WERI-Rb-1 (cell line): Measurements from ENCODE around the gene TRIM63.

Experiments used
- DNase-seq: peaks from one replicate; pipeline ENCODE4 v3.0.0-alpha.2; 2020
- H3K27ac ChIP-seq: fragments of 250-450 bp; sonication (Bioruptor Pico); 2 replicates; pipeline ENCODE4 v1.5.1; 2020; ENCODE audit warnings: mild to moderate bottlenecking, moderate library complexity
- H3K27me3 ChIP-seq: fragments of 250-450 bp; sonication (Bioruptor Pico); 2 replicates; pipeline ENCODE4 v1.5.1; 2021; ENCODE audit warnings: mild to moderate bottlenecking, low read depth, moderate library complexity; ENCODE audit not compliant: insufficient read depth, severe bottlenecking
- H3K36me3 ChIP-seq: fragments of 250-450 bp; sonication (Bioruptor Pico); 2 replicates; pipeline ENCODE4 v1.5.1; 2020; ENCODE audit warnings: mild to moderate bottlenecking, moderate library complexity
- H3K4me3 ChIP-seq: 2 replicates; pipeline ENCODE4 v1.5.1; 2011; ENCODE audit warnings: low read depth, mild to moderate bottlenecking, control low read depth, low read length
- H3K9me3 ChIP-seq: fragments of 250-450 bp; sonication (Bioruptor Pico); 2 replicates; pipeline ENCODE4 v1.5.1; 2021; ENCODE audit warnings: mild to moderate bottlenecking, moderate library complexity; ENCODE audit not compliant: severe bottlenecking
- TF ChIP-seq, protein P1 (sequence below): IDR thresholded peaks from 2 replicates; pipeline ENCODE4 v1.5.1; 2011; ENCODE audit warnings: low read depth, mild to moderate bottlenecking, control low read depth, inconsistent platforms, low read length

TRIM63 gene

GRCh38 chr1:26066857-26067256 is 573 bp downstream of the TRIM63 start:
- Histone ChIP-seq H3K36me3 (no peaks in the 10 kb centered on the region), H3K9me3 (no peaks in the 10 kb centered on the region), H3K27me3 (no peaks in the 10 kb centered on the region), H3K27ac (no peak overlapping the region), H3K4me3 (no peak overlapping the region)
- DNase-seq, result no peak
- TF ChIP-seq, protein P1, sequence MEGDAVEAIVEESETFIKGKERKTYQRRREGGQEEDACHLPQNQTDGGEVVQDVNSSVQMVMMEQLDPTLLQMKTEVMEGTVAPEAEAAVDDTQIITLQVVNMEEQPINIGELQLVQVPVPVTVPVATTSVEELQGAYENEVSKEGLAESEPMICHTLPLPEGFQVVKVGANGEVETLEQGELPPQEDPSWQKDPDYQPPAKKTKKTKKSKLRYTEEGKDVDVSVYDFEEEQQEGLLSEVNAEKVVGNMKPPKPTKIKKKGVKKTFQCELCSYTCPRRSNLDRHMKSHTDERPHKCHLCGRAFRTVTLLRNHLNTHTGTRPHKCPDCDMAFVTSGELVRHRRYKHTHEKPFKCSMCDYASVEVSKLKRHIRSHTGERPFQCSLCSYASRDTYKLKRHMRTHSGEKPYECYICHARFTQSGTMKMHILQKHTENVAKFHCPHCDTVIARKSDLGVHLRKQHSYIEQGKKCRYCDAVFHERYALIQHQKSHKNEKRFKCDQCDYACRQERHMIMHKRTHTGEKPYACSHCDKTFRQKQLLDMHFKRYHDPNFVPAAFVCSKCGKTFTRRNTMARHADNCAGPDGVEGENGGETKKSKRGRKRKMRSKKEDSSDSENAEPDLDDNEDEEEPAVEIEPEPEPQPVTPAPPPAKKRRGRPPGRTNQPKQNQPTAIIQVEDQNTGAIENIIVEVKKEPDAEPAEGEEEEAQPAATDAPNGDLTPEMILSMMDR, result no peak

DNA sequence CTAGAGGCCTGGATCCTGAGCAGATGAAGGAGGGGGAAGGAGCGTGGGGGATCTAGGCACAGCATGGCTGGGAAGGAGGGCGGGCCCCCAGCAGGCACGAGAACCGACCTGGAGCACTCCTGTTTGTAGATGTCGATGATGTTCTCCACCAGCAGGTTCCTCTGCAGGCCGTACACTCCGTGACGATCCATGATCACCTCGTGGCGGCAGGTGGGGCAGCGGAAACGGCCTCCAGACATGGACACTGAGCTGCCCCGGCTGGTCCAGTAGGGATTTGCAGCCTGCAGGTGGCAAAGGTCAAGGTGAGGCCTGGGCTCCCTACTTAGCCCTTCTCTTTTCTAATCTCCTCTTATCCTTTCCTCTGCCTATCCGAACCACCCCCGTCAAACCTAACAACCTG is 1.3 kb downstream of the TRIM63 start:
- Histone ChIP-seq H3K4me3 (no peak overlapping the region), H3K27ac (no peak overlapping the region), H3K27me3 (no peaks in the 10 kb centered on the region), H3K9me3 (no peaks in the 10 kb centered on the region), H3K36me3 (no peaks in the 10 kb centered on the region)
- TF ChIP-seq, protein P1, result no peak
- peak; percentile 22 for DNase-seq

GRCh38 chr1:26064553-26064952 is 2.9 kb downstream of the TRIM63 start:
- Histone ChIP-seq H3K4me3 (no peak overlapping the region), H3K27me3 (no peaks in the 10 kb centered on the region), H3K9me3 (no peaks in the 10 kb centered on the region), H3K27ac (no peak overlapping the region), H3K36me3 (no peaks in the 10 kb centered on the region)
- no peak for DNase-seq
- TF ChIP-seq, protein P1, result no peak

- Histone ChIP-seq H3K9me3 (no peaks in the 10 kb centered on the region), H3K36me3 (no peaks in the 10 kb centered on the region), H3K27me3 (no peaks in the 10 kb centered on the region), H3K27ac (no peak overlapping the region), H3K4me3 (no peak overlapping the region)
- DNase-seq, result no peak
- TF ChIP-seq, protein P1, result no peak
Observed at GRCh38 chr1:26060832-26061574, 6.4 kb downstream of the TRIM63 start.

GRCh38 chr1:26059906-26060305 is 7.5 kb downstream of the TRIM63 start:
- H3K27me3 ChIP-seq, result no peaks in the 10 kb centered on the region
- TF ChIP-seq, protein P1, result no peak
- DNase-seq, result peak; percentile 57

GRCh38 chr1:26058052-26058595 is 9.3 kb downstream of the TRIM63 start:
- Histone ChIP-seq H3K27ac (no peak overlapping the region), H3K27me3 (no peaks in the 10 kb centered on the region), H3K9me3 (no peaks in the 10 kb centered on the region), H3K4me3 (no peak overlapping the region), H3K36me3 (no peaks in the 10 kb centered on the region)
- TF ChIP-seq, protein P1, result no peak
- no peak for DNase-seq

More at GRCh38 chr1:26059906-26060305, 7.5 kb downstream of the TRIM63 start:
- H3K9me3 ChIP-seq, result no peaks in the 10 kb centered on the region
- no peak overlapping the region for H3K27ac ChIP-seq
- H3K4me3 ChIP-seq, result no peak overlapping the region
- H3K36me3 ChIP-seq, result no peaks in the 10 kb centered on the region
